ENCODE data around the gene BNC1. TPM values are rescaled to one million over a fixed set of nuclear protein-coding genes. Genes with fewer than 3 reads are reported as not detected.

BNC1 gene
- total and polyA plus RNA-seq, 4 donors, result 0.07 to 0.17 (median 0.14) TPM; not detected in 1

GRCh38 chr15:83323296-83323711 is 38.8 kb upstream of the BNC1 start:
- Histone ChIP-seq H3K9ac (ENCODE audit: low read depth in 1 of 2, low read length in 2 of 2) (no peak overlapping the region), H3K4me1 (ENCODE audit: control insufficient read depth in 4 of 4, insufficient read depth in 4 of 4, low read length in 3 of 4) (no peaks in the 10 kb centered on the region), H3K27me3 (ENCODE audit: control insufficient read depth in 4 of 4, insufficient read depth in 4 of 4, low read length in 3 of 4) (peaks cover 0 to 9% (median 3%) of the 10 kb centered on the region in 4 donors), H3K4me3 (ENCODE audit: low read depth in 1 of 3, low read length in 3 of 3) (no peak overlapping the region), H3K36me3 (ENCODE audit: control insufficient read depth in 4 of 4, insufficient read depth in 3 of 4, low read depth in 1 of 4, low read length in 3 of 4) (no peaks in the 10 kb centered on the region), H3K27ac (ENCODE audit: low read depth in 1 of 2, low read length in 2 of 2) (no peak overlapping the region), H3K9me3 (ENCODE audit: control insufficient read depth in 4 of 4, low read length in 3 of 4) (peaks cover 0 to 8% (median 1%) of the 10 kb centered on the region in 4 donors)
- TF ChIP-seq SP1 (IDR thresholded peaks at IDR 0.05) (no peak), GABPA (IDR thresholded peaks at IDR 0.05 in 1 of 2, conservative IDR thresholded peaks at IDR 0.05 in 1 of 2) (no peak), TAF1 (conservative IDR thresholded peaks at IDR 0.05) (no peak), NR2F2 (IDR thresholded peaks at IDR 0.05) (no peak), RXRA (IDR thresholded peaks at IDR 0.05) (no peak), HNF4A (conservative IDR thresholded peaks at IDR 0.05) (no peak), FOXA2 (IDR thresholded peaks at IDR 0.05) (no peak)
- no peak for DNase-seq (ENCODE audit: low spot score)
- WGBS, result 44% methylated on average over 9 of the region's 9 CpGs

GRCh38 chr15:83322691-83323090 is 38.2 kb upstream of the BNC1 start:
- Histone ChIP-seq H3K4me3 (ENCODE audit: low read depth in 1 of 3, low read length in 3 of 3) (no peak overlapping the region), H3K27me3 (ENCODE audit: control insufficient read depth in 4 of 4, insufficient read depth in 4 of 4, low read length in 3 of 4) (peaks cover 0 to 9% (median 3%) of the 10 kb centered on the region in 4 donors), H3K27ac (ENCODE audit: low read depth in 1 of 2, low read length in 2 of 2) (no peak overlapping the region), H3K9me3 (ENCODE audit: control insufficient read depth in 4 of 4, low read length in 3 of 4) (peaks cover 0 to 8% (median 1%) of the 10 kb centered on the region in 4 donors), H3K9ac (ENCODE audit: low read depth in 1 of 2, low read length in 2 of 2) (no peak overlapping the region), H3K36me3 (ENCODE audit: control insufficient read depth in 4 of 4, insufficient read depth in 3 of 4, low read depth in 1 of 4, low read length in 3 of 4) (no peaks in the 10 kb centered on the region), H3K4me1 (ENCODE audit: control insufficient read depth in 4 of 4, insufficient read depth in 4 of 4, low read length in 3 of 4) (no peaks in the 10 kb centered on the region)
- DNase-seq (ENCODE audit: low spot score), result no peak
- no peak for TF ChIP-seq RAD21 (IDR thresholded peaks at IDR 0.05)
- no peak for TF ChIP-seq ATF3 (IDR thresholded peaks at IDR 0.05)
- no peak for TF ChIP-seq NR2F2 (IDR thresholded peaks at IDR 0.05)
- no peak for TF ChIP-seq HNF4G (IDR thresholded peaks at IDR 0.05)
- 94% methylated on average over 3 of the region's 3 CpGs for WGBS

GRCh38 chr15:83322061-83322460 is 37.6 kb upstream of the BNC1 start:
- H3K4me1 ChIP-seq (ENCODE audit: control insufficient read depth in 4 of 4, insufficient read depth in 4 of 4, low read length in 3 of 4), result no peaks in the 10 kb centered on the region
- H3K27me3 ChIP-seq (ENCODE audit: control insufficient read depth in 4 of 4, insufficient read depth in 4 of 4, low read length in 3 of 4), result peaks cover 0 to 9% (median 3%) of the 10 kb centered on the region in 4 donors
- WGBS, result 57% methylated on average over 6 of the region's 6 CpGs
- TF ChIP-seq FOXA2 (IDR thresholded peaks at IDR 0.05) (no peak), ATF3 (IDR thresholded peaks at IDR 0.05) (no peak), ZBTB33 (IDR thresholded peaks at IDR 0.05) (no peak), EGR1 (IDR thresholded peaks at IDR 0.05; ENCODE audit: low read depth in 2 of 2) (no peak)
- DNase-seq (ENCODE audit: low spot score), result no peak
- H3K4me3 ChIP-seq (ENCODE audit: low read depth in 1 of 3, low read length in 3 of 3), result no peak overlapping the region
- H3K9ac ChIP-seq (ENCODE audit: low read depth in 1 of 2, low read length in 2 of 2), result no peak overlapping the region
- H3K36me3 ChIP-seq (ENCODE audit: control insufficient read depth in 4 of 4, insufficient read depth in 3 of 4, low read depth in 1 of 4, low read length in 3 of 4), result no peaks in the 10 kb centered on the region
- H3K9me3 ChIP-seq (ENCODE audit: control insufficient read depth in 4 of 4, low read length in 3 of 4), result peaks cover 0 to 8% (median 1%) of the 10 kb centered on the region in 4 donors
- H3K27ac ChIP-seq (ENCODE audit: low read depth in 1 of 2, low read length in 2 of 2), result no peak overlapping the region

GRCh38 chr15:83320844-83321243 is 36.4 kb upstream of the BNC1 start:
- Histone ChIP-seq H3K4me3 (ENCODE audit: low read depth in 1 of 3, low read length in 3 of 3) (no peak overlapping the region), H3K4me1 (ENCODE audit: control insufficient read depth in 4 of 4, insufficient read depth in 4 of 4, low read length in 3 of 4) (no peaks in the 10 kb centered on the region), H3K36me3 (ENCODE audit: control insufficient read depth in 4 of 4, insufficient read depth in 3 of 4, low read depth in 1 of 4, low read length in 3 of 4) (no peaks in the 10 kb centered on the region), H3K27me3 (ENCODE audit: control insufficient read depth in 4 of 4, insufficient read depth in 4 of 4, low read length in 3 of 4) (peaks cover 0 to 9% (median 3%) of the 10 kb centered on the region in 4 donors), H3K27ac (ENCODE audit: low read depth in 1 of 2, low read length in 2 of 2) (no peak overlapping the region), H3K9me3 (ENCODE audit: control insufficient read depth in 4 of 4, low read length in 3 of 4) (peaks cover 0 to 8% (median 1%) of the 10 kb centered on the region in 4 donors), H3K9ac (ENCODE audit: low read depth in 1 of 2, low read length in 2 of 2) (no peak overlapping the region)
- DNase-seq (ENCODE audit: low spot score), result no peak
- no peak for TF ChIP-seq TAF1 (conservative IDR thresholded peaks at IDR 0.05)
- no peak for TF ChIP-seq HNF4A (conservative IDR thresholded peaks at IDR 0.05)
- TF ChIP-seq ATF3 (IDR thresholded peaks at IDR 0.05), result no peak
- TF ChIP-seq RXRA (IDR thresholded peaks at IDR 0.05), result no peak
- TF ChIP-seq ZBTB33 (IDR thresholded peaks at IDR 0.05), result no peak
- TF ChIP-seq YY1 (IDR thresholded peaks at IDR 0.05), result no peak
- no peak for TF ChIP-seq SP1 (IDR thresholded peaks at IDR 0.05)
- no peak for TF ChIP-seq NR2F2 (IDR thresholded peaks at IDR 0.05)
- no peak for TF ChIP-seq RAD21 (IDR thresholded peaks at IDR 0.05)
- TF ChIP-seq CTCF (IDR thresholded peaks at IDR 0.05; ENCODE audit: low read depth, low read length, missing input control), result no peak
- TF ChIP-seq FOXA1 (IDR thresholded peaks at IDR 0.05), result no peak
- TF ChIP-seq JUND (IDR thresholded peaks at IDR 0.05), result no peak
